Measurements from ENCODE around the gene IQSEC3.

DNA sequence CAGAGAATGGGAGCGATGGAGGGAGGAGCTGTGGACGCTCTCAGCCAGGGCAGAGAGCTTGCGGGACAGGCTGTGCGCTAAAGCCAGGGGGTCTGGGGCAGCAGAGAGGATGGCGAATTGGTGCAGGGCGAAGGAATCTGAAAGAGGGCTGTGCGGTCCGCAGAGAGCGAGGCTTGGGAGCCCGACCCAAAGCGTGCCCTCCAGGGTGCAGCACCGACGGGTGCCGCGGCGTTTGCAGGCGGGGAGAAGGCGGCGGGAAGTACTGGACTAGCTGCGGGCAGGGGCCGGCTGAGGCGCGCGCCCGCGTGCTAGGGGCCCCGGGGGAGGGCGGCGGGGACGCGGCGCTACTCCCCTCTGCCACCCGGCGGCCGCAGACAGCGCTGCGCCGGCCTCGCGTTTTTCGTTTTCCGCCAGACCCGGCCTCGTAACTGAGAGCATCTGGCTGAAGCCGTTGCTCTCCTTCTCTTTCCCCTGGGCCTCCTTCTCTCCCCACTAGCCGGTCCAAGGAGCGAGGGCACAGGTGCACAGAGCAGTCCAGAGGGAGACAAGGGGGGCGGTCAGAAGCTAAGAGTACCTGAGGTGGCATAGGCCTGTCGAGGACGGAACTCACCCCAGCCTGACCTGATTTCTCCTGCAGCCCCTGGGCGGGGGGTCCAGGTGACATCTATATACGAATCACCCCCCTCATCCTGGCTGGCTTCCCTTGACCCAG is 122.5 kb downstream of the IQSEC3 start:
- TF ChIP-seq POLR2A (IDR thresholded peaks at IDR 0.05; ENCODE audit: low read length) = no peak
- TF ChIP-seq GATA1 (IDR thresholded peaks at IDR 0.05; ENCODE audit: low read depth, low read length) = no peak

Measured in erythroblast (primary cell).